ENCODE data around the gene VWA5B1.

GRCh38 chr1:20348326-20348915 lies 57.7 kb downstream of the VWA5B1 start:
- TF ChIP-seq CTCF (IDR thresholded peaks at IDR 0.05; ENCODE audit: insufficient read depth, low read length) (no peak), POLR2AphosphoS5 (IDR thresholded peaks at IDR 0.05; ENCODE audit: low read depth) (no peak), REST (IDR thresholded peaks at IDR 0.05; ENCODE audit: insufficient replicate concordance, low read depth) (no peak)

All from HL-60 (cell line).